Peyer's patch (tissue), 4 donors: ENCODE measurements around the gene IGF2R.

Experiments used
- POLR2A ChIP-seq, 2 donors: fragments of 450-650 bp; IDR thresholded peaks; one replicate each; pipeline ENCODE4 v1.5.1; 2017; ENCODE audit warnings: antibody characterized with exemption in 2 of 2, mild to moderate bottlenecking in 2 of 2, moderate library complexity in 2 of 2
- TF ChIP-seq, protein P1 (sequence below), 6 experiments: fragments of 450-650 bp in 4 of 6; fragments of 200-600 bp in 2 of 6; sonication (generic) in 1 of 6; IDR thresholded peaks; one replicate each; pipeline ENCODE4 v1.5.1; 2017 to 2019; ENCODE audit warnings: antibody characterized with exemption in 6 of 6, mild to moderate bottlenecking in 3 of 6, moderate library complexity in 1 of 6

DNA sequence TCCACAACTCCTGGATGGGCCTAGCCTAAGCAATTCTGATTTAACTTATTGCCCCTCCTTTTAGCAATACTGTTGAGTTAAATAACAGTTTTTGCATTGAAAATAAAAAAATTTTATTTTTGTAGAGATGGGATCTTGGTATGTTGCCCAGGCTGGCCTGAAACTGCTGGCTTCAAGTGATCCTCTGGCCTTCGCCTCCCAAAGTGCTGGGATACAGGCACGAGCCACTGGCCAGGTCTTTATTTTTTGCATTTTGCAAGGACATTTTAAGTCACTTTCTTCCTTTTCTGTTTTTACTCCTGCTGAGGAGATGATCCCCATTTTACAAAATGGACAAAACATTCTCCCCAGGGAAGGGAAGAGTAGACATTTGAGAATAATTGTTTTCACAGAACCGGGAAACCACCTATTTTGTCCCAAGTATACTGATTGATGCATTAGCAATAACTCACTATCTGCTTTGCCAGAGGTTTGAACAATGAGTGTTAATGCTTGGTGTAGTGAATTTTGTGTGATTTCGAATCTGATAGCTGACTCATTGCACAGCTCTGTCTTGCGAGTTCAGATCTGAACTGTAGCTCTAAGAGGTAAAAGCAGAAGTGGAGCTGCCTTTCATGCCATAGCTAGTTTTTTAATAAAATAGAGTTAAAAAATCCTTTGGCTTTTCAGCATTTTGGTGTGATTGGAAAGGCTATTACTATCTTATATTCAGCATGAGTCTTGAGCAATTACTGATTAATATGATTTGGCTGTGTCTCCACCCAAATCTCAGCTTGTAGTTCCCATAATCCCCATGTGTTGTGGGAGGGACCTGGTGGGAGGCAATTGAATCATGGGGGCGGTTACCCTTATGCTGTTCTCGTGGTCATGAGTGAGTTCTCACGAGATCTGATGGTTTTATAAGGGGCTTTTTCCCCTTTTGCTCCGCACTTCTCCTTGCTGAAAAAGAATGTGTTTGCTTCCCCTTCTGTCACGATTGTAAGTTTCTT is 20.9 kb downstream of the IGF2R start:
- TF ChIP-seq, protein P1, sequence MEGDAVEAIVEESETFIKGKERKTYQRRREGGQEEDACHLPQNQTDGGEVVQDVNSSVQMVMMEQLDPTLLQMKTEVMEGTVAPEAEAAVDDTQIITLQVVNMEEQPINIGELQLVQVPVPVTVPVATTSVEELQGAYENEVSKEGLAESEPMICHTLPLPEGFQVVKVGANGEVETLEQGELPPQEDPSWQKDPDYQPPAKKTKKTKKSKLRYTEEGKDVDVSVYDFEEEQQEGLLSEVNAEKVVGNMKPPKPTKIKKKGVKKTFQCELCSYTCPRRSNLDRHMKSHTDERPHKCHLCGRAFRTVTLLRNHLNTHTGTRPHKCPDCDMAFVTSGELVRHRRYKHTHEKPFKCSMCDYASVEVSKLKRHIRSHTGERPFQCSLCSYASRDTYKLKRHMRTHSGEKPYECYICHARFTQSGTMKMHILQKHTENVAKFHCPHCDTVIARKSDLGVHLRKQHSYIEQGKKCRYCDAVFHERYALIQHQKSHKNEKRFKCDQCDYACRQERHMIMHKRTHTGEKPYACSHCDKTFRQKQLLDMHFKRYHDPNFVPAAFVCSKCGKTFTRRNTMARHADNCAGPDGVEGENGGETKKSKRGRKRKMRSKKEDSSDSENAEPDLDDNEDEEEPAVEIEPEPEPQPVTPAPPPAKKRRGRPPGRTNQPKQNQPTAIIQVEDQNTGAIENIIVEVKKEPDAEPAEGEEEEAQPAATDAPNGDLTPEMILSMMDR (IDR thresholded peaks at IDR 0.05): no peak
- no peak for TF ChIP-seq POLR2A (IDR thresholded peaks at IDR 0.05)
